Measurements from ENCODE around the gene MAN1B1. TPM values are rescaled to one million over a fixed set of nuclear protein-coding genes. Genes with fewer than 3 reads are reported as not detected.

MAN1B1 gene
- total and polyA plus RNA-seq, 2 of the 8 experiments (the other 6 are each of a cell fraction or from before 2014, with no cell fraction given): 33.7 to 36.3 TPM

DNA sequence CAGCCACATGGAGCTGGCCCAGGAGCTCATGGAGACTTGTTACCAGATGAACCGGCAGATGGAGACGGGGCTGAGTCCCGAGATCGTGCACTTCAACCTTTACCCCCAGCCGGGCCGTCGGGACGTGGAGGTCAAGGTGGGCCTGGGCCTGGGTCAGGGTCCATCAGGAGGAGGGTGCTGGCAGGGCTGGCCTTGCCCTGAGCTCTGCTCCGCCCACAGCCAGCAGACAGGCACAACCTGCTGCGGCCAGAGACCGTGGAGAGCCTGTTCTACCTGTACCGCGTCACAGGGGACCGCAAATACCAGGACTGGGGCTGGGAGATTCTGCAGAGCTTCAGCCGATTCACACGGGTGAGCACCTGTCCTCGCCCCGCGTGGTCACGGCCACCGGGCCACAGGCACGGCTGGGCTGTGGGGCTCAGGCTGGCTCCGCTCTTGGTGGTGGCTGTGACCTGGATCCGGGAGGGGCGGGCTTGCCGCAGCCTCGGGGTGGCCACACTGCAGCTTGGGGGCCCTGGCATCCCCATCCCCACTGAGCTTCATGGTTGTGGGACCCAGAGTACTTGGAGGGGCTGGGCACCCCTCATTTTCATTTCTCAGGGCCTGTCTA, 20.6 kb downstream of the MAN1B1 start:
- Histone ChIP-seq H3K27ac (ENCODE audit: low read depth, low read length) (no peak overlapping the region), H4K8ac (ENCODE audit: extremely low read depth, insufficient read depth, low read length) (no peak overlapping the region; the same call in 1 of the 2 replicates), H3K27me3 (replicated peaks in 1 of 4; ENCODE audit: control insufficient read depth in 3 of 4, extremely low read depth in 1 of 4, insufficient read depth in 3 of 4, low read length in 3 of 4) (no peaks in the 10 kb centered on the region), H2BK120ac (replicated peaks; ENCODE audit: low read depth, low read length) (no peak overlapping the region), H3K4ac (replicated peaks; ENCODE audit: insufficient read length, low read depth, low read length) (no peak overlapping the region), H2AFZ (ENCODE audit: low read length) (no peak overlapping the region), H3K18ac (ENCODE audit: extremely low read depth, low read length) (no peak overlapping the region), H4K20me1 (replicated peaks in 1 of 2; ENCODE audit: control insufficient read depth in 1 of 2, insufficient read depth in 2 of 2, low read length in 2 of 2) (no peaks in the 10 kb centered on the region), H3K14ac (ENCODE audit: insufficient read length) (no peak overlapping the region), H3K36me3 (ENCODE audit: control insufficient read depth in 2 of 4, insufficient read depth in 4 of 4, low read length in 3 of 4) (peaks cover 12 to 20% (median 17%) of the 10 kb centered on the region in 4 experiments; a peak in 7 of 8 replicates), H2AK5ac (ENCODE audit: low read depth, low read length) (no peak overlapping the region), H3K9me3 (ENCODE audit: insufficient read depth in 2 of 2, low read depth in 1 of 2, low read length in 1 of 2) (peaks cover 11 to 12% of the 10 kb centered on the region in 2 experiments), H3K4me3 (ENCODE audit: extremely low read depth in 1 of 4, insufficient read depth in 2 of 4, low read depth in 3 of 4, low read length in 4 of 4) (no peak overlapping the region), H3K23me2 (ENCODE audit: low read depth, low read length) (no peaks in the 10 kb centered on the region), H2BK5ac (ENCODE audit: low read depth, low read length) (no peak overlapping the region), H2BK12ac (ENCODE audit: low read depth, low read length) (no peak overlapping the region), H4K5ac (ENCODE audit: insufficient read length, low read depth, low read length) (no peak overlapping the region), H3K56ac (replicated peaks; ENCODE audit: insufficient read length, low read depth, low read length) (no peak overlapping the region), H3K79me2 (ENCODE audit: control insufficient read depth in 1 of 2, insufficient read depth in 2 of 2, low read length in 2 of 2) (no peaks in the 10 kb centered on the region), H4K91ac (replicated peaks; ENCODE audit: insufficient read length, low read length) (no peak overlapping the region), H3K4me1 (replicated peaks in 1 of 4; ENCODE audit: control insufficient read depth in 3 of 4, insufficient read depth in 4 of 4, low read length in 3 of 4) (no peaks in the 10 kb centered on the region), H2BK20ac (ENCODE audit: low read length) (no peak overlapping the region), H2BK15ac (ENCODE audit: low read length) (no peak overlapping the region), H3K9ac (replicated peaks in 1 of 4; ENCODE audit: extremely low read depth in 1 of 4, low read depth in 3 of 4, low read length in 3 of 4) (no peak overlapping the region), H3K79me1 (ENCODE audit: low read depth, low read length) (peaks cover 2% of the 10 kb centered on the region), H3K23ac (ENCODE audit: insufficient read length) (no peak overlapping the region), H3K4me2 (ENCODE audit: insufficient read depth in 1 of 2, low read depth in 2 of 2, low read length in 2 of 2) (no peak overlapping the region)
- WGBS, 2 experiments (ENCODE audit: extremely low coverage in 1 of 2, insufficient coverage in 1 of 2, insufficient read length in 1 of 2, insufficient replicate concordance in 2 of 2, low coverage in 1 of 2, low lambda C conversion rate in 2 of 2, missing lambda C conversion rate in 1 of 2): 95% methylated on average over 23 of the region's 27 CpGs; no CpG with 5 or more reads in 1 of the 2 experiments
- TF ChIP-seq KDM1A (IDR thresholded peaks at IDR 0.05; ENCODE audit: borderline replicate concordance, low read length) (no peak), TBP (IDR thresholded peaks at IDR 0.05; ENCODE audit: low read depth, low read length) (no peak), BACH1 (IDR thresholded peaks at IDR 0.05; ENCODE audit: low read length) (no peak), YY1 (IDR thresholded peaks at IDR 0.05; ENCODE audit: low read depth, low read length) (no peak), MAFK (IDR thresholded peaks at IDR 0.05; ENCODE audit: low read depth, low read length) (no peak), ASH2L (IDR thresholded peaks at IDR 0.05; ENCODE audit: low read length) (no peak), GABPA (IDR thresholded peaks at IDR 0.05; ENCODE audit: borderline replicate concordance, insufficient read depth, low read length) (no peak), CHD2 (IDR thresholded peaks at IDR 0.05; ENCODE audit: low read length) (no peak), TEAD4 (IDR thresholded peaks at IDR 0.05; ENCODE audit: low read depth, low read length) (no peak)
- TF ChIP-seq, protein P1, sequence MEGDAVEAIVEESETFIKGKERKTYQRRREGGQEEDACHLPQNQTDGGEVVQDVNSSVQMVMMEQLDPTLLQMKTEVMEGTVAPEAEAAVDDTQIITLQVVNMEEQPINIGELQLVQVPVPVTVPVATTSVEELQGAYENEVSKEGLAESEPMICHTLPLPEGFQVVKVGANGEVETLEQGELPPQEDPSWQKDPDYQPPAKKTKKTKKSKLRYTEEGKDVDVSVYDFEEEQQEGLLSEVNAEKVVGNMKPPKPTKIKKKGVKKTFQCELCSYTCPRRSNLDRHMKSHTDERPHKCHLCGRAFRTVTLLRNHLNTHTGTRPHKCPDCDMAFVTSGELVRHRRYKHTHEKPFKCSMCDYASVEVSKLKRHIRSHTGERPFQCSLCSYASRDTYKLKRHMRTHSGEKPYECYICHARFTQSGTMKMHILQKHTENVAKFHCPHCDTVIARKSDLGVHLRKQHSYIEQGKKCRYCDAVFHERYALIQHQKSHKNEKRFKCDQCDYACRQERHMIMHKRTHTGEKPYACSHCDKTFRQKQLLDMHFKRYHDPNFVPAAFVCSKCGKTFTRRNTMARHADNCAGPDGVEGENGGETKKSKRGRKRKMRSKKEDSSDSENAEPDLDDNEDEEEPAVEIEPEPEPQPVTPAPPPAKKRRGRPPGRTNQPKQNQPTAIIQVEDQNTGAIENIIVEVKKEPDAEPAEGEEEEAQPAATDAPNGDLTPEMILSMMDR (IDR thresholded peaks at IDR 0.05; ENCODE audit: control extremely low read depth in 1 of 3, insufficient read depth in 1 of 3, low read depth in 1 of 3, low read length in 3 of 3): no peak
- TF ChIP-seq, protein P2, sequence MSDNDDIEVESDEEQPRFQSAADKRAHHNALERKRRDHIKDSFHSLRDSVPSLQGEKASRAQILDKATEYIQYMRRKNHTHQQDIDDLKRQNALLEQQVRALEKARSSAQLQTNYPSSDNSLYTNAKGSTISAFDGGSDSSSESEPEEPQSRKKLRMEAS (IDR thresholded peaks at IDR 0.05): no peak
- ChIA-PET POLR2A (ENCODE audit: partially characterized antibody) (interaction anchor here (0.7 kb wide), 1 partner anchor 27 kb away, joined by 3 read pairs; no protein-coding TSS in a partner anchor), CTCF (ENCODE audit: partially characterized antibody) (interaction anchor here (1.0 to 2.7 kb wide), 9 partner anchors 11 to 762 kb away, joined by 3 to 9 read pairs (median 4); no protein-coding TSS in a partner anchor)
- FAIRE-seq (no peak), DNase-seq (ENCODE audit: low read depth in 1 of 2, low spot score in 2 of 2) (no peak)
